Measurements from ENCODE around the gene CYB5D1.
"Not testable (repeated sequence)": the region's sequence is repeated elsewhere in the genome, so short reads cannot be mapped to it uniquely, and the experiment has no call there.

Gene CYB5D1, protein sequence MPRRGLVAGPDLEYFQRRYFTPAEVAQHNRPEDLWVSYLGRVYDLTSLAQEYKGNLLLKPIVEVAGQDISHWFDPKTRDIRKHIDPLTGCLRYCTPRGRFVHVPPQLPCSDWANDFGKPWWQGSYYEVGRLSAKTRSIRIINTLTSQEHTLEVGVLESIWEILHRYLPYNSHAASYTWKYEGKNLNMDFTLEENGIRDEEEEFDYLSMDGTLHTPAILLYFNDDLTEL

DNA sequence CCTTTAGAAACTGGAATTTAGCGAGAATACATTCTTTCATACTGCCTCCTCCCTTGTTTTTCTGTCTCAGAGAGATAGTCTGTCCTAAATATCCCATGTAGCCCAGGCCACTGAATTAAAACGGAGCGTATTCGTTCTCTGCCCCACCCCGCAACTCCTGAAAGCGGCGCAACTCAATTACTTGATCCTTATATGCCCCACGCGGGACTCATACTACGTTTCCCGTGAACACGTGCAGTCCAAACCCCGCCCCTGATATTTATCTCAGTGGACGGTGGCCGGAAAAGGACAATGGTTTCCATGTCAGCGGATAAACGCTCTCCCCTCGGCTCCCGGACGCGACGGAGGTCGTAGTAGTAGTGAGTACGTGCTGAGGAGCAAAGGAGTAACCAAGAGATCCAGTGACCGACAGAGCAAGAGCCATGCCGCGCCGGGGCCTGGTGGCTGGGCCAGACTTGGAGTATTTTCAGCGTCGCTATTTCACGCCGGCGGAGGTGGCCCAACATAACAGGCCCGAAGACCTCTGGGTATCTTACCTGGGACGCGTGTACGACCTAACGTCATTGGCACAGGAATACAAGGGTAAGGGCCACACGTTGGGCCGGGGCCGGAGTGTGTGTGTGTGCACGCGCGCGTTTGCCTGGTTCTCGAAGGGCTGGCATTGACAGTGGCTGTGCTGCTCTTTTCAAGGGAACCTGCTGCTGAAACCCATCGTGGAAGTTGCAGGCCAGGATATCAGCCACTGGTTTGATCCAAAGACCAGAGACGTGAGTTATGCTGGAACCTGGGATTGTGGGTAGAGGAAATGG is at the start of gene CYB5D1:
CYB5D1 (plus strand) TSS at position 291 of the 809 bp plus-strand sequence; CDS start at position 423, 132 bp downstream.
- TF ChIP-seq, protein P1, sequence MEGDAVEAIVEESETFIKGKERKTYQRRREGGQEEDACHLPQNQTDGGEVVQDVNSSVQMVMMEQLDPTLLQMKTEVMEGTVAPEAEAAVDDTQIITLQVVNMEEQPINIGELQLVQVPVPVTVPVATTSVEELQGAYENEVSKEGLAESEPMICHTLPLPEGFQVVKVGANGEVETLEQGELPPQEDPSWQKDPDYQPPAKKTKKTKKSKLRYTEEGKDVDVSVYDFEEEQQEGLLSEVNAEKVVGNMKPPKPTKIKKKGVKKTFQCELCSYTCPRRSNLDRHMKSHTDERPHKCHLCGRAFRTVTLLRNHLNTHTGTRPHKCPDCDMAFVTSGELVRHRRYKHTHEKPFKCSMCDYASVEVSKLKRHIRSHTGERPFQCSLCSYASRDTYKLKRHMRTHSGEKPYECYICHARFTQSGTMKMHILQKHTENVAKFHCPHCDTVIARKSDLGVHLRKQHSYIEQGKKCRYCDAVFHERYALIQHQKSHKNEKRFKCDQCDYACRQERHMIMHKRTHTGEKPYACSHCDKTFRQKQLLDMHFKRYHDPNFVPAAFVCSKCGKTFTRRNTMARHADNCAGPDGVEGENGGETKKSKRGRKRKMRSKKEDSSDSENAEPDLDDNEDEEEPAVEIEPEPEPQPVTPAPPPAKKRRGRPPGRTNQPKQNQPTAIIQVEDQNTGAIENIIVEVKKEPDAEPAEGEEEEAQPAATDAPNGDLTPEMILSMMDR (IDR thresholded peaks at IDR 0.05; ENCODE audit: low read depth, low read length, missing control alignments), result no peak
- no peak for DNase-seq (ENCODE audit: low read depth)
- in situ Hi-C loops (cut with HindIII; ENCODE audit: low sequenced_read_pairs), result no loop called here
- H3K4me3 ChIP-seq (ENCODE audit: low read depth, low read length), result peak within 1 kb of the TSS; percentile 56

DNA sequence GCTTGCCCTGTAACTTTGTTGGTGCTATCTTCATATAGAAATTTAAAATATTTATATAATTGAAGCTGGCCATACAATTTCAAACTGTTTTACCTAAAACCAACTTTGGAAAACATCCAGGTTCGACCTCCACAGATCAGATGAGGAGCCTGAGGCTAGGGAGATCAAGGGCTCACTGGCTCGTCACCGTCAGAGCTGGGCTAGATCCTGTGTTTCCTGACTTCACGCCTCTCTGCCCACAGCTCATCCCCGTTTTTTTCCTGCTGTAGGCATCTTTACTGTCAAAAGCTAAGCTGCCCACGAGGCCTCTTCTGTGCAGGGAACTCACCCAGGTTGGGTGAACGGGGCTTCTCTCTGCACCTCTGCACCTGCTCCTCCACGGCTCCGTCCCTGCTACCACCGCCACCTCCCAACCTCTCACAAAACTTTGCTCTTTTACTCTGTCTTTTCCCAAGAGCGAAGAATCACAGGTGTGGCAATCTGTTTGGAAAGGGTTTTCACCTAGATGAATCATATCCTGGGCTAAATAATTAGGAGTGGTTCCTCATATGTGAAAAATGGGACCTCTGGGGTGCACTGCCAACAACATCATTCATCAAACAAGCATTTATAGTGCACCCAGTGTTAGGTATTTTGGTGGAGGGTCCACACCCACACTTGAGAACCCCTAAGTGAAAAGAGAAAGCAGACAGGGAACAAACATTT is 48.6 kb upstream of the CYB5D1 start:
- in situ Hi-C loops (cut with HindIII; ENCODE audit: low sequenced_read_pairs), result no loop called here
- DNase-seq (ENCODE audit: low read depth), result no peak
- TF ChIP-seq, protein P1 (IDR thresholded peaks at IDR 0.05; ENCODE audit: low read depth, low read length, missing control alignments), result no peak
- H3K4me3 ChIP-seq (ENCODE audit: low read depth, low read length), result no peak overlapping the region

DNA sequence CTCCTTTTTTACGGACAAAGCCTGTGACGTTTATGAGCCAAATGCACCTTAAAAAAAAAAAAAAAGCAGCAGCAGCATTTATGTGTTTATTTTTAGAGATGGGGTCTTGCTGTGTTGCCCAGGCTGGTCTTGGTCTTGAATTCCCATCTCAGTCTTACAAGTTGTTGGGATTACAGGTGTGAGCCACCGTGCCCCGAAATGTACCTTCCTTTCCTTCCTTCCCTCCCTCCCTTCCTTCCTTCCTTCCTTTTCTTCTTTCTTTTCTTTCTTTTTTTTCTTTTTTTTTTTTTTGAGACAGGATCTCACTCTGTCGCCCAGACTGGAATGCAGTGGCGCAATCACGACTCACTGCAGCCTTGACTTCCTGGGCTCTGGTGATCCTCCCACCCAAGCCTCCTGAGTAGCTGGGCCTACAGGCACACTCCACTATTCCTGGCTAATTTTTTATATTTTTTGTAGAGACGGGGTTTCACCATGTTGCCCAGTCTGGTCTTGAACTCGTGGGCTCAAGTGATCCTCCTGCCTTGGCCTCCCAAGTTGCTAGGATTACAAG is 47.9 kb upstream of the CYB5D1 start:
- DNase-seq (ENCODE audit: low read depth); in situ Hi-C loops (cut with HindIII; ENCODE audit: low sequenced_read_pairs); H3K4me3 ChIP-seq (ENCODE audit: low read depth, low read length): not testable (repeated sequence)

DNA sequence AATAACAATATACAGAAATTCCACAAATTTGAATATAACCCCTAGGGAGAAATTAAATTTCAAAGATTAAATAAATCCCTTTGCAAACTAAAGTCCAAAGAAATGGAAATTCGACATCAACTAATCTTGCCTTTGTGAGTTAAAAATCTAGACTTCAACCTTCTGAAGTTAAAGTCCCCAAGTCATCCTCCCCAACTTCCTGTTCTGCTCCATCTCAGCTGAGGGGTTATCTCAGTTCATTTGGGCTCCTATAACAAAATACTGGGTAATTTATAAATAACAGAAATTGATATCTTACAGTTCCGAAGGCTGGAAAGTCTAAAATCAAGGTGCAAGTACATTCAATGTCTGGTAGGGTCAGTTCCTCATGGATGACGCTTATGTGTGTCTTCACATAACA is 46.6 kb upstream of the CYB5D1 start:
- TF ChIP-seq, protein P1 (IDR thresholded peaks at IDR 0.05; ENCODE audit: low read depth, low read length, missing control alignments), result no peak
- no peak for DNase-seq (ENCODE audit: low read depth)
- no peak overlapping the region for H3K4me3 ChIP-seq (ENCODE audit: low read depth, low read length)
- in situ Hi-C loops (cut with HindIII; ENCODE audit: low sequenced_read_pairs), result no loop called here

DNA sequence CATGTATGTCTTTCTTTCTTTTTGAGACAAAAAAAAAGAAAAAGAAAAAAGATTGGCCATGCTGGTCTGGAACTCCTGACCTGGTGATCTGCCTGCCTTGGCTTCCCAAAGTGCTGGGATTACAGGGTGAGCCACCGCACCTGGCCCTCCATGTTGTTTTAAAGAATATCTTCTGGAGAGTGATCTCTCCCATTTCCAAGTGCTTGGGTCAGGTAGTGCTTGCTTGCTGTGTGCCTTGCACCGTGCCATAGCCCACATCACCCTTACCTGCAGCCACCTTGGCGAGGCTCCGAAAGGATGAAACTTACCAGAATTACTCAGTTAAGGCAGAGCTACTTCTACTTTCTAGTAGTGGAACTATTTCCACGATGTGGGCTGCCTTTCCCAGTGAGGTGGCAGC is 42.8 kb upstream of the CYB5D1 start:
- no peak overlapping the region for H3K4me3 ChIP-seq (ENCODE audit: low read depth, low read length)
- in situ Hi-C loops (cut with HindIII; ENCODE audit: low sequenced_read_pairs), result loop anchor here (5.0 kb wide), 1 partner anchor 38 kb away; no protein-coding TSS in a partner anchor
- TF ChIP-seq, protein P1 (IDR thresholded peaks at IDR 0.05; ENCODE audit: low read depth, low read length, missing control alignments), result no peak
- DNase-seq (ENCODE audit: low read depth), result no peak

DNA sequence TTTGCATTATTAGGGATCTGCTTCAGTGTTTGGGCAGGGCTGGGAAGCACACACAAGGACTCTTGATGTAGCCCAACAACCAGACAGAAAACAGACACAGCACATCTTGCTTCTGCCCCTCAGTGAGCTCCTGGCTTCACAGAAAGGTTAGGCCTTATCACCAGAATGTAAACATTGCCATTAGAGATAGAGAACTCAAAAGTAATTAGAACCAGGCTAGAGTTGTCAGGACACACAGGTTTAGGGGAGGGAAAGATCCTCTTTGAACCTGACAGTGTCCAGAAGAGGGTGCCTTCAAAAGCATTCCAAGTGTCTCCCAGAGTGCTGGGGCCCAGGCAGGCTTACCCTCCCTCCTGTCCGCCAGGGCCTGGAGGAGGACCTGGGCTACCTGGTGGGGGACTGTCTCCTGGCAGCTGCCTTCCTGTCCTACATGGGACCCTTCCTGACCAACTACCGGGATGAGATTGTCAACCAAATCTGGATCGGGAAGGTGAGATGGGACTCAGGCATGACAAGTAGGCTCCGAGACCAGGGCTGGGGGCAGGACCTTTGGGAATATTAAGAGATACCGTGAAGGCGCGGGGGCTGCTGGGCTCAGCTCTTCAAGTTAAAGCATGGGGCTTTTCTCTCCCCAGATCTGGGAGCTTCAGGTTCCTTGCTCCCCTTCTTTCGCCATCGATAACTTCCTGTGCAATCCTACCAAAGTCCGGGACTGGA is 40.7 kb upstream of the CYB5D1 start:
- TF ChIP-seq, protein P1 (IDR thresholded peaks at IDR 0.05; ENCODE audit: low read depth, low read length, missing control alignments), result no peak
- no peak for DNase-seq (ENCODE audit: low read depth)
- H3K4me3 ChIP-seq (ENCODE audit: low read depth, low read length), result no peak overlapping the region
- in situ Hi-C loops (cut with HindIII; ENCODE audit: low sequenced_read_pairs), result loop anchor here (5.0 kb wide), 1 partner anchor 40 kb away; no protein-coding TSS in a partner anchor
